ENCODE results near the gene DMD. TPM values are rescaled to one million over a fixed set of nuclear protein-coding genes. Genes with fewer than 3 reads are reported as not detected.

The DMD gene
- total and polyA plus RNA-seq, 2 donors (not counting 1 experiment from before 2014, with no cell fraction given): 5.1 to 7.2 TPM

GRCh38 chrX:31796624-31797023, 1414.7 kb downstream of the DMD start:
- no peaks in the 10 kb centered on the region for H3K9me3 ChIP-seq (ENCODE audit: control insufficient read depth, insufficient read depth, low read depth, low read length)
- no peak overlapping the region for H3K27ac ChIP-seq (ENCODE audit: insufficient read depth, low read length)
- H2AFZ ChIP-seq (ENCODE audit: low read length): no peak overlapping the region
- TF ChIP-seq CTCF (conservative IDR thresholded peaks at IDR 0.05 in 1 of 2, IDR thresholded peaks at IDR 0.05 in 1 of 2; ENCODE audit: low read depth in 1 of 2, low read length in 2 of 2) (no peak), EZH2 (IDR thresholded peaks at IDR 0.05; ENCODE audit: low read length, missing control alignments) (no peak)
- H3K4me1 ChIP-seq (ENCODE audit: control insufficient read depth, extremely low read depth, insufficient read depth, low read length): no peaks in the 10 kb centered on the region
- no peak overlapping the region for H3K4me2 ChIP-seq (ENCODE audit: extremely low read depth, insufficient read depth, low read length)
- no peaks in the 10 kb centered on the region for H3K36me3 ChIP-seq (ENCODE audit: control insufficient read depth, insufficient read depth, low read length)
- no peak for DNase-seq (ENCODE audit: low read depth in 2 of 2)
- H3K4me3 ChIP-seq (replicated peaks in 1 of 4; ENCODE audit: control extremely low read depth in 1 of 4, insufficient read depth in 1 of 4, low read depth in 3 of 4, low read length in 4 of 4): no peak overlapping the region
- no peak overlapping the region for H3K9ac ChIP-seq (ENCODE audit: insufficient read depth, low read length)
- no peaks in the 10 kb centered on the region for H4K20me1 ChIP-seq (ENCODE audit: control insufficient read depth, extremely low read depth, insufficient read depth, low read length)
- no peaks in the 10 kb centered on the region for H3K27me3 ChIP-seq (ENCODE audit: control insufficient read depth, insufficient read depth, low read length)
- no peaks in the 10 kb centered on the region for H3K79me2 ChIP-seq (ENCODE audit: control insufficient read depth, insufficient read depth, low read length)

GRCh38 chrX:31747411-31747810, 1463.9 kb downstream of the DMD start:
- no peak overlapping the region for H3K4me3 ChIP-seq (replicated peaks in 1 of 4; ENCODE audit: control extremely low read depth in 1 of 4, insufficient read depth in 1 of 4, low read depth in 3 of 4, low read length in 4 of 4)
- H2AFZ ChIP-seq (ENCODE audit: low read length): no peak overlapping the region
- H3K79me2 ChIP-seq (ENCODE audit: control insufficient read depth, insufficient read depth, low read length): no peaks in the 10 kb centered on the region

GRCh38 chrX:31743004-31743403, 1468.3 kb downstream of the DMD start:
- no peak overlapping the region for H3K27ac ChIP-seq (ENCODE audit: insufficient read depth, low read length)
- no peak overlapping the region for H3K4me2 ChIP-seq (ENCODE audit: extremely low read depth, insufficient read depth, low read length)
- no peak overlapping the region for H3K9ac ChIP-seq (ENCODE audit: insufficient read depth, low read length)
- no peaks in the 10 kb centered on the region for H3K79me2 ChIP-seq (ENCODE audit: control insufficient read depth, insufficient read depth, low read length)
- no peak overlapping the region for H3K4me3 ChIP-seq (replicated peaks in 1 of 4; ENCODE audit: control extremely low read depth in 1 of 4, insufficient read depth in 1 of 4, low read depth in 3 of 4, low read length in 4 of 4)
- H3K4me1 ChIP-seq (ENCODE audit: control insufficient read depth, extremely low read depth, insufficient read depth, low read length): no peaks in the 10 kb centered on the region
- no peaks in the 10 kb centered on the region for H3K36me3 ChIP-seq (ENCODE audit: control insufficient read depth, insufficient read depth, low read length)
- no peak overlapping the region for H2AFZ ChIP-seq (ENCODE audit: low read length)
- no peaks in the 10 kb centered on the region for H3K9me3 ChIP-seq (ENCODE audit: control insufficient read depth, insufficient read depth, low read depth, low read length)
- no peak for DNase-seq (ENCODE audit: low read depth in 2 of 2)
- TF ChIP-seq CTCF (conservative IDR thresholded peaks at IDR 0.05 in 1 of 2, IDR thresholded peaks at IDR 0.05 in 1 of 2; ENCODE audit: low read depth in 1 of 2, low read length in 2 of 2): no peak
- H4K20me1 ChIP-seq (ENCODE audit: control insufficient read depth, extremely low read depth, insufficient read depth, low read length): no peaks in the 10 kb centered on the region
- no peaks in the 10 kb centered on the region for H3K27me3 ChIP-seq (ENCODE audit: control insufficient read depth, insufficient read depth, low read length)

More at GRCh38 chrX:31747411-31747810, 1463.9 kb downstream of the DMD start:
- H4K20me1 ChIP-seq (ENCODE audit: control insufficient read depth, extremely low read depth, insufficient read depth, low read length): no peaks in the 10 kb centered on the region
- no peak overlapping the region for H3K9ac ChIP-seq (ENCODE audit: insufficient read depth, low read length)
- no peaks in the 10 kb centered on the region for H3K4me1 ChIP-seq (ENCODE audit: control insufficient read depth, extremely low read depth, insufficient read depth, low read length)
- H3K36me3 ChIP-seq (ENCODE audit: control insufficient read depth, insufficient read depth, low read length): no peaks in the 10 kb centered on the region
- H3K4me2 ChIP-seq (ENCODE audit: extremely low read depth, insufficient read depth, low read length): no peak overlapping the region
- TF ChIP-seq EZH2 (IDR thresholded peaks at IDR 0.05; ENCODE audit: low read length, missing control alignments) (no peak), CTCF (conservative IDR thresholded peaks at IDR 0.05 in 1 of 2, IDR thresholded peaks at IDR 0.05 in 1 of 2; ENCODE audit: low read depth in 1 of 2, low read length in 2 of 2) (no peak)
- no peaks in the 10 kb centered on the region for H3K27me3 ChIP-seq (ENCODE audit: control insufficient read depth, insufficient read depth, low read length)
- no peak for DNase-seq (ENCODE audit: low read depth in 2 of 2)
- no peaks in the 10 kb centered on the region for H3K9me3 ChIP-seq (ENCODE audit: control insufficient read depth, insufficient read depth, low read depth, low read length)
- H3K27ac ChIP-seq (ENCODE audit: insufficient read depth, low read length): no peak overlapping the region
